ENCODE data around the gene MMS19. TPM values are rescaled to one million over a fixed set of nuclear protein-coding genes. Genes with fewer than 3 reads are reported as not detected.

MMS19 gene
- total RNA-seq, 4 donors from 2014 or later = 44.6 to 87.7 (median 73.7) TPM

DNA sequence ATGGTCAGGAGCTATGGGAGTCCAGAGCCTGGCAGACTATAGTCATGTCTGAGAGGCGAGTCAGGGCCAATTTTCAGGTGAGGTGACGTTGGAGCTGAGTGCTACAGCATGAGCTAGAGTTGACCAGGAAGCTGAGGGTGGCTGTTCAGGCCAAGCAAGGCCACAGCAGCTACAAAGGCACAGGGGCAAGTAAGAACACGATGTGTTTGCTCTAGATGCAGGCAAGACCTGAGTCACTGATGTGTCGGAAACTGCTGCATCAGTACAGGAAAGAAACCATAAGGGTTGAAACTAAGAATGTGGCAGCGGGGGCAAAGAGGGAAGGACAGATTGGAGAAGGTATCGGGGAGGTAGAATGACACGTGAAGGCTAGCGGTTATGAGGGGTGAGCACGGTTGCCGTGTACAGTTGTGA, 85.3 kb downstream of the MMS19 start:
- H3K36me3 ChIP-seq = no peaks in the 10 kb centered on the region
- H3K9me3 ChIP-seq = no peaks in the 10 kb centered on the region
- no peak overlapping the region for H3K4me3 ChIP-seq
- TF ChIP-seq POLR2A (IDR thresholded peaks at IDR 0.05) = no peak
- TF ChIP-seq, protein P1, sequence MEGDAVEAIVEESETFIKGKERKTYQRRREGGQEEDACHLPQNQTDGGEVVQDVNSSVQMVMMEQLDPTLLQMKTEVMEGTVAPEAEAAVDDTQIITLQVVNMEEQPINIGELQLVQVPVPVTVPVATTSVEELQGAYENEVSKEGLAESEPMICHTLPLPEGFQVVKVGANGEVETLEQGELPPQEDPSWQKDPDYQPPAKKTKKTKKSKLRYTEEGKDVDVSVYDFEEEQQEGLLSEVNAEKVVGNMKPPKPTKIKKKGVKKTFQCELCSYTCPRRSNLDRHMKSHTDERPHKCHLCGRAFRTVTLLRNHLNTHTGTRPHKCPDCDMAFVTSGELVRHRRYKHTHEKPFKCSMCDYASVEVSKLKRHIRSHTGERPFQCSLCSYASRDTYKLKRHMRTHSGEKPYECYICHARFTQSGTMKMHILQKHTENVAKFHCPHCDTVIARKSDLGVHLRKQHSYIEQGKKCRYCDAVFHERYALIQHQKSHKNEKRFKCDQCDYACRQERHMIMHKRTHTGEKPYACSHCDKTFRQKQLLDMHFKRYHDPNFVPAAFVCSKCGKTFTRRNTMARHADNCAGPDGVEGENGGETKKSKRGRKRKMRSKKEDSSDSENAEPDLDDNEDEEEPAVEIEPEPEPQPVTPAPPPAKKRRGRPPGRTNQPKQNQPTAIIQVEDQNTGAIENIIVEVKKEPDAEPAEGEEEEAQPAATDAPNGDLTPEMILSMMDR (IDR thresholded peaks at IDR 0.05) = no peak
- no peaks in the 10 kb centered on the region for H3K4me1 ChIP-seq
- no peaks in the 10 kb centered on the region for H3K27me3 ChIP-seq
- H3K27ac ChIP-seq = no peak overlapping the region
- intact Hi-C loops (cut with DNase I; ENCODE audit: low total_unique reads) = no loop called here
- DNase-seq = no peak

DNA sequence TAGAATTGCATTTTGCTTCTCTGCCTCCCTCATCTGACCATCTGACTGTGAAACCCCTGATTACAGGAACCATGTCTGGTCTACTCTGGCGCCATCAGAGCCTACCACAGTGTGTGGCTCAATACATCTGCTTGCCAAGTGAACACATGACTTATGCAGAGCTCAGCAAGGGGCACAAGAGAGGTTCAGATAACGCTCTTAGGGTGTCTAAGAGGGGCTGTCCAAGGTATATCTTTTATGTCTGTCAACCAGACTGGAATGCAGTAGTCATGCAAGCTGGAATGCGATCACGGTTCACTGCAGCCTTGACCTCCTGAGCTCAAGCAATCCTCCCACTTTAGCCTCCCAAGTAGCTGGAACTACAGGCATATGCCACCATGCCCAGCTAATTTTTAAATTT, 86.8 kb downstream of the MMS19 start:
- no peak overlapping the region for H3K27ac ChIP-seq
- H3K9me3 ChIP-seq = no peaks in the 10 kb centered on the region
- no peaks in the 10 kb centered on the region for H3K36me3 ChIP-seq
- no peak overlapping the region for H3K4me3 ChIP-seq
- intact Hi-C loops (cut with DNase I; ENCODE audit: low total_unique reads) = no loop called here
- DNase-seq = no peak
- H3K4me1 ChIP-seq = no peaks in the 10 kb centered on the region
- H3K27me3 ChIP-seq = no peaks in the 10 kb centered on the region
- TF ChIP-seq, protein P1 (IDR thresholded peaks at IDR 0.05) = no peak
- no peak for TF ChIP-seq POLR2A (IDR thresholded peaks at IDR 0.05)

DNA sequence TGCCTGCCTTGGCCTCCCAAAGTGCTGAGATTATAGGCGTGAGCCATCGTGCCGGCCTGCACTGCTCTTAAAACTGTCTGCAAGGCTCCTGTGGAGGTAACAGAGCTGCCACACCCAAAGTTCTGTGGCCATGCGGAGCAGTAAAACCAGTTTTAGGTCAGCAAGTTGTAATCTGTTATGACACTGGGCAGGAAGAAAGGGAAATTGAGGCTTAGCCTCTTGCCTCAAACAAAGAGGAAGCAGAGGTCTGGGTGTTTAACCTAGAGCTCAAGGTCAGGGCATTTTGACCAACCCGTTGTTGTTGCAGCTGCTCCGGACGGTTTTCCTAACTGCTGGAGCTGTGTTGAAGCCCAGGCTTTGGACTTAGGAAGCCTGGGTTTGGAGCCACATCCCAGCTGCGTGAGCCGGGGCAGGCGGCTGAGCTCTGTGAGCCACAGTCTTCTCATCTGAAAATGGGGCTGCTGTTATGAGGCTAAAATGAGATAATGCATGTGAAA, 89.7 kb downstream of the MMS19 start:
- no peaks in the 10 kb centered on the region for H3K9me3 ChIP-seq
- intact Hi-C loops (cut with DNase I; ENCODE audit: low total_unique reads) = no loop called here
- TF ChIP-seq, protein P1 (IDR thresholded peaks at IDR 0.05) = no peak
- no peak for TF ChIP-seq POLR2A (IDR thresholded peaks at IDR 0.05)

More for the DNA sequence above, 89.7 kb downstream of the MMS19 start:
- Histone ChIP-seq H3K27me3 (no peaks in the 10 kb centered on the region), H3K36me3 (no peaks in the 10 kb centered on the region), H3K4me3 (no peak overlapping the region), H3K27ac (no peak overlapping the region), H3K4me1 (no peaks in the 10 kb centered on the region)
- no peak for DNase-seq

Small RNAs within 50 kb of the gene (small RNA-seq; reads per million reads assigned to genes)
- gene RF00019 = not detected

Other genes starting within 250 kb of the MMS19 start
- gene ARHGAP19, start 205.8 kb downstream of the MMS19 start, total RNA-seq = 10 to 100 TPM in 3 of 4 donors, 1 to 10 TPM in 1; 5.3 to 25.8 (median 14.0) TPM
- gene FRAT1, start 179.2 kb downstream of the MMS19 start, total RNA-seq = 1 to 10 TPM; 1.8 to 6.9 (median 3.2) TPM
- 10 to 100 TPM in 1 of 4 donors, 1 to 10 TPM in 3; 2.4 to 14.9 (median 4.8) TPM for gene FRAT2, start 163.7 kb downstream of the MMS19 start, total RNA-seq
- gene RRP12, start 97.1 kb downstream of the MMS19 start, total RNA-seq = 10 to 100 TPM; 14.8 to 27.6 (median 25.0) TPM
- 100 to 1,000 TPM; 106 to 142 (median 127) TPM for gene PGAM1, start 72.2 kb downstream of the MMS19 start, total RNA-seq
- gene EXOSC1, start 52.4 kb downstream of the MMS19 start, total RNA-seq = 100 to 1,000 TPM in 1 of 4 donors, 10 to 100 TPM in 3; 26.7 to 349 (median 48.3) TPM
- gene ZDHHC16, start 52.2 kb downstream of the MMS19 start, total RNA-seq = 10 to 100 TPM in 2 of 4 donors, 1 to 10 TPM in 2; 1.8 to 31.8 (median 19.0) TPM
- 10 to 100 TPM in 1 of 4 donors, 1 to 10 TPM in 2, under 1 TPM in 1; 0.29 to 25.9 (median 6.7) TPM for gene UBTD1, start 502 bp upstream of the MMS19 start, total RNA-seq
- gene ANKRD2, start 74.4 kb upstream of the MMS19 start, total RNA-seq = under 1 TPM in 2 of 4 donors, not detected in 2; 0.43 to 0.48 TPM
- 1 to 10 TPM in 2 of 4 donors, under 1 TPM in 2; 0.26 to 2.5 (median 0.97) TPM for gene HOGA1, start 86.0 kb upstream of the MMS19 start, total RNA-seq
- gene C10orf62, start 91.3 kb upstream of the MMS19 start, total RNA-seq = not detected
- 10 to 100 TPM in 3 of 4 donors, 1 to 10 TPM in 1; 3.1 to 11.5 (median 10.8) TPM for gene MORN4, start 135.1 kb upstream of the MMS19 start, total RNA-seq
- 10 to 100 TPM in 3 of 4 donors, 1 to 10 TPM in 1; 5.6 to 14.7 (median 11.9) TPM for gene PI4K2A, start 142.2 kb upstream of the MMS19 start, total RNA-seq
- gene AVPI1, start 188.8 kb upstream of the MMS19 start, total RNA-seq = 10 to 100 TPM in 2 of 4 donors, 1 to 10 TPM in 1, under 1 TPM in 1; 0.51 to 15.1 (median 10.8) TPM
- 100 to 1,000 TPM in 1 of 4 donors, 10 to 100 TPM in 3; 36.9 to 158 (median 59.4) TPM for gene MARVELD1, start 215.3 kb upstream of the MMS19 start, total RNA-seq
- 10 to 100 TPM in 3 of 4 donors, 1 to 10 TPM in 1; 2.8 to 32.3 (median 16.7) TPM for gene ZFYVE27, start 238.7 kb upstream of the MMS19 start, total RNA-seq